GM12801 (cell line): Measurements from ENCODE around the gene EGLN1.

ENCODE experiments used
- CTCF ChIP-seq: IDR thresholded peaks from one replicate; pipeline ENCODE4 v1.5.1; 2011; ENCODE audit warnings: control low read depth; ENCODE audit not compliant: insufficient read length; ENCODE audit errors: extremely low read depth

Gene EGLN1

GRCh38 chr1:231417513-231417912 is 4.6 kb downstream of the EGLN1 start:
- no peak for TF ChIP-seq CTCF

- TF ChIP-seq CTCF, result no peak
Measured at GRCh38 chr1:231416901-231417300, 5.2 kb downstream of the EGLN1 start.

- no peak for TF ChIP-seq CTCF
Measured at GRCh38 chr1:231415018-231415583, 7.0 kb downstream of the EGLN1 start.

- no peak for TF ChIP-seq CTCF
Measured at GRCh38 chr1:231414260-231415016, 7.6 kb downstream of the EGLN1 start.

- TF ChIP-seq CTCF, result no peak
Measured at GRCh38 chr1:231413749-231414082, 8.4 kb downstream of the EGLN1 start.

GRCh38 chr1:231411036-231411531 is 11.0 kb downstream of the EGLN1 start:
- no peak for TF ChIP-seq CTCF

- TF ChIP-seq CTCF, result no peak
Measured at GRCh38 chr1:231410036-231410612, 12.0 kb downstream of the EGLN1 start.
